Epithelial cell of esophagus (primary cell): ENCODE data around the gene VSIG10L2.
A peak's percentile ranks its signal among the peaks of the same experiment; 100 is the strongest.

Source experiments
- DNase-seq: peaks from one replicate; pipeline ENCODE4 v3.0.0; 2010; ENCODE audit warnings: low read depth
- H3K4me3 ChIP-seq: 2 replicates; pipeline ENCODE4 v1.5.1; 2011; ENCODE audit warnings: mild to moderate bottlenecking, low read length, control low read depth
- CTCF ChIP-seq: IDR thresholded peaks from 2 replicates; pipeline ENCODE4 v1.5.1; 2011; ENCODE audit warnings: low read depth, mild to moderate bottlenecking, low read length, control low read depth, inconsistent platforms; ENCODE audit not compliant: insufficient read depth; ENCODE audit errors: missing control alignments

Gene VSIG10L2

GRCh38 chr11:125968354-125968753 lies 22.5 kb downstream of the VSIG10L2 start:
- peak; percentile 77 for DNase-seq
- H3K4me3 ChIP-seq: no peak overlapping the region
- TF ChIP-seq CTCF: no peak

GRCh38 chr11:125971618-125972017 lies 25.8 kb downstream of the VSIG10L2 start:
- no peak for DNase-seq
- no peak overlapping the region for H3K4me3 ChIP-seq
- no peak for TF ChIP-seq CTCF

GRCh38 chr11:125974284-125974683 lies 28.4 kb downstream of the VSIG10L2 start:
- TF ChIP-seq CTCF: no peak
- H3K4me3 ChIP-seq: no peak overlapping the region
- no peak for DNase-seq

GRCh38 chr11:125975634-125976033 lies 29.8 kb downstream of the VSIG10L2 start:
- no peak overlapping the region for H3K4me3 ChIP-seq
- peak; percentile 38 for DNase-seq
- no peak for TF ChIP-seq CTCF

- TF ChIP-seq CTCF: no peak
- no peak overlapping the region for H3K4me3 ChIP-seq
- DNase-seq: peak; percentile 74
Measured at GRCh38 chr11:125976156-125976555, 30.3 kb downstream of the VSIG10L2 start.

GRCh38 chr11:125977333-125977732 lies 31.5 kb downstream of the VSIG10L2 start:
- H3K4me3 ChIP-seq: no peak overlapping the region
- no peak for DNase-seq
- no peak for TF ChIP-seq CTCF

- no peak for DNase-seq
- no peak for TF ChIP-seq CTCF
- H3K4me3 ChIP-seq: no peak overlapping the region
Measured at GRCh38 chr11:125978181-125978716, 32.4 kb downstream of the VSIG10L2 start.
